HG02885 (cell line): ENCODE results near the gene ZNF579.
"Not testable (repeated sequence)": the region's sequence is repeated elsewhere in the genome, so short reads cannot be mapped to it uniquely, and the experiment has no call there.

ENCODE experiments used
- ATAC-seq: cut with Tn5 transposase; IDR thresholded peaks from one replicate; pipeline ENCODE4 v1.9.1; 2021; ENCODE audit warnings: mild to moderate bottlenecking; ENCODE audit not compliant: unreplicated experiment, poor library complexity

The ZNF579 gene

GRCh38 chr19:55578761-55579747, 1.6 kb downstream of the ZNF579 start:
- no peak for ATAC-seq

- ATAC-seq, result no peak
Observed at GRCh38 chr19:55578031-55578760, 2.5 kb downstream of the ZNF579 start.

GRCh38 chr19:55576746-55577145, 3.9 kb downstream of the ZNF579 start:
- ATAC-seq, result no peak

DNA sequence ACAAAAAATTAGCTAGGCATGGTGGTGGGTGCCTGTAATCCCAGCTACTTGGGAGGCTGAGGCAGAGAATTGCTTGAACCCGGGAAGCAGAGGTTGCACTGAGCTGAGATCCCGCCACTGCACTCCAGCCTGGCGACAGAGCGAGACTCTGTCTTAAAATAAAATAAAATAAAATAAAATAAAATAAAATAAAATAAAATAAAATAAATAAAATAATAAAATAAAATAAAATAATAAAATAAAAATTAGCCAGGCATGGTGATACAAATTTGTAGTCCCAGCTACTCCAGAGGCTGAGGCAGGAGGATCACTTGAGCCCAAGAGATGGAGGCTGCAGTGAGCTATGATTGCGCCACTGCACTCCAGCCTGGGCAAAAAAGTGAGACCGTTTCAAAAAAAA, 6.7 kb downstream of the ZNF579 start:
- ATAC-seq, result not testable (repeated sequence)

- not testable (repeated sequence) for ATAC-seq
Observed at GRCh38 chr19:55569477-55569876, 11.2 kb downstream of the ZNF579 start.

DNA sequence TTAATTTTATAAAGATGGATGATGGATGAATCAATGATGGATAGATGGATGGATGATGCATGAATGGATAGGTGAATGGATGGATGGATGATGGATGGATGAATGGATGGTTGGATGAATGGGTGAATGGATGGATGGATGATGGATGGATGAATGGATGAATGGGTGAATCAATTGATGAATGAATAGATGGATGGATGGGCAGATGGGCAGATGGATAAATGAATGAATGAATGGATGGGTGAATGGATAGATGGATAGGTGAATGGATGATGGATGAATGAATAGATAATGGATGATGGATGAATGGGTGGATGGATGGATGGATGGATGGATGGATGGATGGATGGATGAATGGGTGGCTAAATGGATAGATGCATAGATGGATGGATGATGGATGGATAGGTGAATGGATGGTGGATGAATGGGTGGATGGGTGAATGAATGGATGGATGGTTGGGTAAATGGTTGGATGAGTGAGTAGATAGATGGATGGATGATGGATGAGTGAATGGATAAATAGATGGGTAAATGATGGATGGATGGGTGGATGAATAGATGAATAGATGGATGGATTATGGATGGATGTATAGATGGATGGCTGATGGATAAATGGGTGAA, 12.8 kb downstream of the ZNF579 start:
- ATAC-seq, result no peak

- ATAC-seq, result no peak
Observed at GRCh38 chr19:55566823-55567222, 13.8 kb downstream of the ZNF579 start.

- ATAC-seq, result no peak
Observed at GRCh38 chr19:55563261-55563690, 17.4 kb downstream of the ZNF579 start.

DNA sequence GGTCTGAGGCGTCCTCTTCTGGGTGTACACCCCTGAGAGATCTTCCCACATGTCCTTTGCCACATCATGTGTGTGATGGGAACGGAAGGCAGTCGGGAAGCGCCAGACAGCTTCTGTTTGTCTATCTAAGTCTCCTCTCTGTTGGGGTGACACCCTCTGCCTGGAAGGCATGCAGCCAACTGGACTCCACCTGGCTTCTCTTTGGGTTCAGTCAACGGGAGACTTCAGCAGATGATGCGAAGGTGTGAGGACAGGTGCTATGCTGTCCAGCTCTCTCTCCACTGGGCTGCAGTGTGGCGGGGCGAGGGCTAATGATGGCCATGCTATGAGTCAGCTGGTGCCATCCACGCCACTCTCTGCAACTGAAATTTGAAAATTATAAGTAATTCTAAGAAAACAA, 21.0 kb downstream of the ZNF579 start:
- ATAC-seq, result no peak

DNA sequence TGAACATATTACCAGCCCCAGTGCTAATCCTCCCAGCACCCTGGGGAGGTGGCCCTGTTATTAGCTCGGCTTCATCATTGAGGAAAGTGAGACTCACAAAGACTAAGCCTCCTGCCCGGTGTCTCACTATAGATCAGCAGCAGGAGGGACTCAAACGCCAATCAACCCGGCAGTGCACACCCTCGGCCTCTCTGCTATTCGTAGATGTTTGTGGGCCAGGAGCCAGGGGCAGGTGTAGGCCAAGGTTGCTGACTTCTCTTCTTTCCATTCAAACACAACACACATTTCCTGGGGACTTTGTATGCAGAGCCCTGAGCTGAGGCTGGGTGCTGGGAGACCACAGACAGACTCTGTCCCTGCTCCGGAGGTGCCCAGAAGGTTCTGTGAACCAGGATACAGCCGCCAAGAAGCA, 25.9 kb downstream of the ZNF579 start:
- no peak for ATAC-seq

- ATAC-seq, result no peak
Observed at GRCh38 chr19:55554302-55554701, 26.3 kb downstream of the ZNF579 start.

DNA sequence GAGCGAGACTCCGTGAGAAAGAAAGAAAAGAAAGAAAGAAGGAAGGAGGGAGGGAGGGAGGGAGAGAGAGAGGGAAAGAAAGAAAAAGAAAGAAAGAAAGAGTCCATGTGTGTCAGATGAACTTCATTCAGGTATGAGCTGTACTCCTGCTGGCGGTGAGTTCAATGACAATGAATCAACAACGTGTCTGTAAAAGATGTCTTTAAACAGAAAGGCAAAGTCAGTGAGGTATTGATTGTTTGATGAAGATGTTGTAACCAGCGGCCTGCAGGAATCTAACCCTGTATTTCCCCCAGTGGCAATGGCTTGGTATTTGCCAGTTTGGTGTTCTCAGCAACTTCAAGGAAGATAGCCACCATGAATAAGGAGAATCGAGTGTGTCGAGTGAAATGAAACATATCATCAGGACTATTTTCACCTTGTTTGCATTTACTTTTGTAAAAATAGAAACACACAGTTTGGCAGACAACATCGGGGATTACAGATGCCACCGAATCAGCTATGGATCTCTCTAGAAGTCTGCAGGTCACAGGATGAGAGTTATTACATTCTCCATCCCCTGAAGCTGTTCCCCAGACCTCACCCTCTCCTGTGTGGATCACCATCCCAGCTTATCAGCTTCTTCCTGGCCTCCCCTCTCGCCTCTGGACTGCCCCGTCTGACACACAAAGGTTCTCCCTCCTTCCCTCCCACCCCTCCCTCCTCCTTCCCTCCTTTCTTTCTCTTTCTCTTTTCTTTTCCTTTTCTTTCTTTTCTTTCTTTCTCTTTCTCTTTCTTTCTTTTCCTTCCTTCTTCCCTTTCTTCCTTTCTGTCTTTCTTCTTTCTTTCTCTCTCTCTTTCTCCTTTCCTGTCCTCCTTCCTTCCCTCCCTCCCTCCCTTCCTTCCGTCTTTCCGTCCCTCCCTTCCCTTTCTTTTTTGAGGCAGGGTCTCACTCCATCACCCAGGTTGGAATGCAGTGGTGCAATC, 27.1 kb downstream of the ZNF579 start:
- ATAC-seq, result no peak

GRCh38 chr19:55552620-55553019, 28.0 kb downstream of the ZNF579 start:
- ATAC-seq, result no peak

DNA sequence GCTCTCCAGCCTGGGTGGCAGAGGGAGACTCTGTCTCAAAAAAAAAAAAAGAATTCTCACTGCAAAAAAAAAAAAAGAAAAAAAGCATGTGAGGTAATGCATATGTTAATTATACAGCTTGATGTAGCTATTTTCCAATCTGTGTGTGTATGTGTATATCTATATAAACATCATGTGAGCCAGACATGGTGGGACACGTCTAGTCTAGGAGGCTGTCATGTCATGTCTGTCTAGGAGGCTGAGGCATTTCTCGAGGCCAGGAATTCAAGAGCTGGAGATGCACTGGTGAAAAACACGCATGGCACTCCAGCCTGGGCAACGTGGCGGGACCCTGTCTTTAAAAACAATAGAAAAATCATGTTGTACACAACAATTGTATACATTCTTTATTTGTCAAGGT, 28.4 kb downstream of the ZNF579 start:
- ATAC-seq, result no peak

- no peak for ATAC-seq
Observed at GRCh38 chr19:55550321-55550650, 30.4 kb downstream of the ZNF579 start.

DNA sequence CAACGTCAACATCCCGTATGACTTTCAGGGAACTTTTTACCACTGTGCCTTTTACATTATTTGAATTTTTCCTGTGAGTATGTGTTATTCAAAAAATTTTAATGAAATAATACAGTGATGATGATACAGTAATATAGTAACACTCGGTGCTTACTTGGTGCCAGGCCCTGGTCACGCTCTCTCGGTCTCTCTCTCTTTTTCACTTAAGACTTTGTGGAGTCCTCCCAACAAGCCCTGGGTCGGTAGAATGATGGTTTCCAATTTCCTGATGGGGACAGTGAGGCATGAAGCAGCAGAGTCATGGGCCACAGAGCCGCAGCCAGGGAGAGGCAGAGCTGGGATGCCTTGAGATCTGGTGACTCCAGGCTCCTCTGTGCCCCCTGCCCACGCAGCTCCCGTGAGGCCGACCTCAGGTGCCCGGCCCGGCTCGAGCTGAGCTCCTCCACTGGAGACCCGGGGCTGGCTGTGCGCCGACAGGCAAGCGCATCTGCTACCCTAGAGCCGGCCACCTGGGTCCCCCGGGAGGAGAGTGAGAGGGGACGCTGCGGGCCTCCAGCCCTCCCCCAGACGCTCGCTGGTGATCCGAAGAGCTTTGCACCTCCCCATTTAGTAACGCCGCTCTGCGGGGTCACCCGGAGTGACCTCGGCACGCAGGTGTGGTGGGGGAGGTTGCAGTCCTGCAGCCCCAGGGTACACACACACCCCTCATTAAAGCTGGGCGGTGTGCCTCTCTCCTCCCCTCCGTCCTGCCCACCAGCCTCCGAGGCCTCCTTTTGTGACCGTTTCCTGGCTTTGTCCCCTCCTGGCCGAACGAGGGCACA, 30.9 kb downstream of the ZNF579 start:
- no peak for ATAC-seq

- no peak for ATAC-seq
Observed at GRCh38 chr19:55546822-55547614, 33.6 kb downstream of the ZNF579 start.

- ATAC-seq, result no peak
Observed at GRCh38 chr19:55546011-55546410, 34.6 kb downstream of the ZNF579 start.
